H1 (cell line): ENCODE measurements around the gene MXRA8. TPM values are rescaled to one million over a fixed set of nuclear protein-coding genes. Genes with fewer than 3 reads are reported as not detected.

ENCODE experiments used
- BCL11A ChIP-seq, 2 experiments: IDR thresholded peaks; one replicate each; pipeline ENCODE4 v1.6.1; 2011; ENCODE audit warnings: low read depth in 2 of 2, low read length in 2 of 2, mild to moderate bottlenecking in 2 of 2
- EZH2 ChIP-seq: fragments of 200-600 bp; sonication (generic); IDR thresholded peaks from 2 replicates; pipeline ENCODE4 v1.7.1; 2012; ENCODE audit warnings: low read depth, mild to moderate bottlenecking, moderate library complexity, low read length, inconsistent platforms; ENCODE audit not compliant: severe bottlenecking
- JUND ChIP-seq: IDR thresholded peaks from 2 replicates; pipeline ENCODE4 v1.6.1; 2011; ENCODE audit warnings: mild to moderate bottlenecking, improper control_type of control experiment, low read length
- NRF1 ChIP-seq: IDR thresholded peaks from 2 replicates; pipeline ENCODE4 v1.6.1; 2011; ENCODE audit warnings: mild to moderate bottlenecking, low read depth, low read length, improper control_type of control experiment
- RBBP5 ChIP-seq: IDR thresholded peaks from 2 replicates; pipeline ENCODE4 v1.7.1; 2012; ENCODE audit warnings: low read depth, mild to moderate bottlenecking, inconsistent platforms, low read length, moderate library complexity, borderline replicate concordance
- SAP30 ChIP-seq: fragments of 300-600 bp; sonication (generic); IDR thresholded peaks from 2 replicates; pipeline ENCODE4 v1.7.1; 2012; ENCODE audit warnings: low read length, moderate library complexity, mild to moderate bottlenecking, inconsistent platforms; ENCODE audit not compliant: insufficient read depth, insufficient replicate concordance
- SIN3A ChIP-seq, 2 experiments: IDR thresholded peaks in 1 of 2; conservative IDR thresholded peaks in 1 of 2; 2 replicates each; pipeline ENCODE4 v1.6.1; 2011 to 2012; ENCODE audit warnings: low read length in 2 of 2, improper control_type of control experiment in 1 of 2, low read depth in 1 of 2, mild to moderate bottlenecking in 1 of 2
- SP2 ChIP-seq: IDR thresholded peaks from 2 replicates; pipeline ENCODE4 v1.6.1; 2012; ENCODE audit warnings: mild to moderate bottlenecking, low read length, inconsistent platforms
- SRF ChIP-seq: IDR thresholded peaks from 2 replicates; pipeline ENCODE4 v1.6.1; 2011; ENCODE audit warnings: mild to moderate bottlenecking, low read depth, low read length, moderate library complexity
- TCF12 ChIP-seq: IDR thresholded peaks from 2 replicates; pipeline ENCODE4 v1.6.1; 2011; ENCODE audit warnings: low read depth, mild to moderate bottlenecking, low read length
- USF2 ChIP-seq: IDR thresholded peaks from 2 replicates; pipeline ENCODE4 v1.6.1; 2011; ENCODE audit warnings: low read length, improper control_type of control experiment
- polyA plus RNA-seq, 7 experiments: library from polyadenylated mRNA; depleted of rRNA in 3 of 7; stranded (reverse) in 5 of 7; unstranded in 2 of 7; fragments of >200 nt in 5 of 7; fragments of 200-250 nt in 2 of 7; gene quantifications; 1 replicate in 5 of 7; 2 replicates in 1 of 7; 4 replicates in 1 of 7; pipeline versions ENCODE4 v1.2.1 to v1.2.3, GENCODE V29; 2011 to 2013; ENCODE audit warnings: missing spikeins in 2 of 7, mixed read lengths in 2 of 7
- total RNA-seq: library from RNA; stranded (reverse); fragmentation: NEBNext Ultra II Directional; extraction: Animal tissue kit (Norgen Biotek cat#: 25700); gene quantifications from 2 replicates; pipeline ENCODE4 v1.2.1, GENCODE V29; 2021

MXRA8 gene
- total and polyA plus RNA-seq, 2 of the 8 experiments (the other 6 are each of a cell fraction or from before 2014, with no cell fraction given) = 10.5 to 17.2 TPM

GRCh38 chr1:1304331-1305299 is 53.7 kb downstream of the MXRA8 start (continued):
- TF ChIP-seq NRF1 (no peak), RBBP5 (no peak), SAP30 (no peak), SRF (no peak), SIN3A (conservative IDR thresholded peaks at IDR 0.05 in 1 of 2, IDR thresholded peaks at IDR 0.05 in 1 of 2; ENCODE audit: low read depth in 1 of 2, low read length in 2 of 2) (no peak), SP2 (no peak), TCF12 (no peak), JUND (peak; percentile 76; the same call in 1 of the 2 replicates), USF2 (peak; percentile 92), BCL11A (IDR thresholded peaks at IDR 0.05; ENCODE audit: low read depth in 2 of 2, low read length in 2 of 2) (no peak), EZH2 (no peak)
